Measurements from ENCODE around the gene MRPS11.
"Not testable (repeated sequence)": the region's sequence is repeated elsewhere in the genome, so short reads cannot be mapped to it uniquely, and the experiment has no call there.

Gene MRPS11

GRCh38 chr15:88454867-88455810 is 12.4 kb upstream of the MRPS11 start:
- DNase-seq (ENCODE audit: low read depth): no peak

GRCh38 chr15:88456733-88457132 is 10.8 kb upstream of the MRPS11 start:
- no peak for DNase-seq (ENCODE audit: low read depth)

- DNase-seq (ENCODE audit: low read depth): no peak
Observed at GRCh38 chr15:88463870-88464532, 3.5 kb upstream of the MRPS11 start.

DNA sequence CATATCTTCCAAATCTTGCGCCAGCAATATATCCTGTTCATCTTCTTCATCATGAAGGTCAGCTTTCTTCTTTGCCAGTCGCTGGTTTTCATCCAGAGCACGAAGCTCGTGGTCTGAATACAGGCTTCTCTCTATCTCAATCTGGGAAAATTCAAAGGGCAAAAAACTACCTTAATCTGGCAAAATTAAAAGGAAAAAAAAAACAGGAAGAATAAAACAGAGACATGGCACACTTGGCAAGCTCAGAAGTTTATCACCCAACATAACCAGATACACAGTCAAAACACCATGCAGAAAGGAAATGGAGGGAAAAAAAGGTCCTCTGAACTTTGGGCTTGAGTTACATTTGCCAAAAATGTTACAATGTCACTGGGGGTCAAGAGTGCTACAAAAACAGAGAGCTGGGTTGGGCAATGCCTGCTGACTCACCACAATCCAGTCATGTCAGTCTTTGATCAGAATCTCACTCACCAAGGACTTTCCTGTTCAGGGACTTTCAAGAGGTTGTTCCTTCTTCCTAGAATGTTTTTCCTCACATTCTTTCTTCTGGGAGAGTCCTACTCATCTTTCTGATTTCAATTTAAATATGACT is 1.8 kb upstream of the MRPS11 start:
- DNase-seq (ENCODE audit: low read depth): no peak

DNA sequence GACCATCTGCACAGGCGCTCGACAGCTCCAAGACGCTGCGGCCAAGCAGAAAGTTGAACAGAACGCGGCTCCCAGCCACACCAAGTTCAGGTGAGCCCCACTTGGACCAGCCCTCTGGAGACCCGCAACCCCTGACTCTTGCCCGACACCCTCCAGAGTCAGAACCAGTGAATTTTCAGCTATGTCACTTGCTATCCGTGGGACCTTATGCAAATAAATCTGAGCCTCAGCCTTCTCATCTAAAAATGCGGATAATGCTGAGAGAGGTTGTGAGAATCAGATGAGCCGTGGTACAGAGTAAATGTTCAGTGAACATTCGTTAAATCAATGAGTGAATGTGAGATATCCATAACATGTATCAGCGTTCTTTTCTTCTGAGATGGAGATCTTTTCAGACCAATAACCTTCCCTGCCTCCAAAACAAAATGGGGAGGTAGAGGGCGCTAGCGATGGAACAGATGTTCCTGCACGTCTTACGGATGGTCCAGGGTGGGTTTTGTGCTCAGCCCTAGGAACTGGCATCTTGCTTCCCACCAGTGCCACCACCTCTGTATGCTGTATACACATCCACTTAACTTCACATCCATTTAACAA is 524 bp downstream of the MRPS11 start:
- no peak for DNase-seq (ENCODE audit: low read depth)

DNA sequence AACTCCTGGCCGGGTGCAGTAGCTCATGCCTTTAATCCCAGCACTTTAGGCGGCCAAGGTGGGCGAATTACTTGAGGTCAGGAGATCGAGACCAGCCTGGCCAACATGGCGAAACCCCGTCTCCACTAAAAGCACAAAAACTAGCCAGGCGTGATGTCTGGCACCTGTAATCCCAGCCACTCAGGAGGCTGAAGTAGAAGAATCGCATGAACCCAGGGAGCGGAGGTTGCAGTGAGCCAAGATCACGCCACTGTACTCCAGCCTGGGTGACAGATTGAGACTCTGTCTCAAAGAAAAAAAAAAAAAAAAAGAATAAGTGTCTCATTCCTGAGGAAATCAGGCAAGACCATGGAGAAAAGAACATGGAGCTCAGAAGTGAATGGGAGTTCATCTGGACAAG is 1.2 kb downstream of the MRPS11 start:
- DNase-seq (ENCODE audit: low read depth): not testable (repeated sequence)

DNA sequence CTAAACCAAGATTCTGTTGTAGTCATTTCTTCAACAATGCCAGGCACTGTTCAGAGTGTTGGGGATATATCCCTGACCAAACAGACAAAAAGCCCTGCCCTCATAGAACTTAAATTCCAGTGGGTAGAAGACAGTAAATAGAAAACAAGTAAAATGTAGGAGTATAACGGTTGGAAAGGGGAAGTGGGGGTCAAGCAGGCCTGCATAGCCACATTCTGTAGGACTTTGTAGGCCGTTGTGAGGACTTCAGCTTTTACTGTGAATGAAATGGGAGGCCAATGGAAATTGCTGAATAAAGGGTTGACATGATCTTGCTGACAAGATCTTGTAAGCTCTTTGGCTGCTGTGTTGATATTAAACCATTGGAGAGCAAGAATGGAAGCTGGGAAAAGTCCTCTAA is 1.8 kb downstream of the MRPS11 start:
- DNase-seq (ENCODE audit: low read depth): no peak

GRCh38 chr15:88470625-88471372 is 3.3 kb downstream of the MRPS11 start:
- DNase-seq (ENCODE audit: low read depth): no peak

- no peak for DNase-seq (ENCODE audit: low read depth)
Observed at GRCh38 chr15:88472225-88472624, 4.7 kb downstream of the MRPS11 start.

DNA sequence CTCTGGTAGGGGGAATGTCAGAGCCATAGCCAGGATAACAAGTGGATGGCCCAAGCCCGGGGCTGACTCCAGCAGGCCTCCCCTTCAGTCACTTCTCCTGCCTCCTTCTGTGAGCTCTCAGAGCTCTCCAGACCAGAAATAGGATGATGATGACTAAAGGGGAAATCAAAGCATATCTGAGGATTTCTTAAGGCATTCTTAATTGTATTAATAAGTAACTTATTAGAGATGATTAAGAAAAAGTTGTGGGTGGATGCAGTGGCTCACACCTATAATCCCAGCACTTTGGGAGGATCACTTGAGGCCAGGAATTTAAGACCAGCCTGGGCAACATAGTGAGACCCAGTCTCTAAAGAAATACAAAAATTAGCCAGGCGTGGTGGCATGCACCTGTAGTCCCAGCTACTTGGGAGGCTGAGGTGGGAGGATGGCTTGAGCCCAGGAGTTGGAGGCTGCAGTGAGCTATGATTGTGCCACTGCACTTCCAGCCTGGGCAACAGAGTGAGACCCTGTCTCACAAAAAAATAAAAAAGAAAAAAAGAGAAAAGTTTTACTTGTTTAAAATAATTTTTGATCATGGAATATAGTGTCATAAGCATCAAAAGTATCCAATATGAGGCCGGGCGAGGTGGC is 6.3 kb downstream of the MRPS11 start:
- not testable (repeated sequence) for DNase-seq (ENCODE audit: low read depth)

GRCh38 chr15:88476635-88477060 is 9.1 kb downstream of the MRPS11 start:
- DNase-seq (ENCODE audit: low read depth): no peak

DNA sequence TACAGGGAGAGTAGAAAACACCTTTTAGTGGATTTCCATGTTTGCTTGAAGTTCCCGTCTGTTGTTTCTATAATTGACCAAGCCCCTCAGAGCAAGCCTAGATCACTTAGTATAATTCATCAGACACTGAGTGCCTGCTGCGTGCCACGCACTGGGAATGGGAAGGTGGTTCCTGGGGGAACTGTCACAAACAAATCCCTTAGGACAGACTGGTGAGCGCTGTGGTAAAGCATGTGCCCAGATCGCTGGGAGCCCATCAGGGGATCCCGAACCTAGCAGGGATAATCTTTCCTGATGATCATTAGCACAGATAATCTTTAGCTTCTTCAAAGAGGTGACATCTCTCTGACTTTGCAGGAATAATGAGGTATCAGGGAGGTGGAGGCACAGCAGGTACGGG is 9.6 kb downstream of the MRPS11 start:
- no peak for DNase-seq (ENCODE audit: low read depth)

DNA sequence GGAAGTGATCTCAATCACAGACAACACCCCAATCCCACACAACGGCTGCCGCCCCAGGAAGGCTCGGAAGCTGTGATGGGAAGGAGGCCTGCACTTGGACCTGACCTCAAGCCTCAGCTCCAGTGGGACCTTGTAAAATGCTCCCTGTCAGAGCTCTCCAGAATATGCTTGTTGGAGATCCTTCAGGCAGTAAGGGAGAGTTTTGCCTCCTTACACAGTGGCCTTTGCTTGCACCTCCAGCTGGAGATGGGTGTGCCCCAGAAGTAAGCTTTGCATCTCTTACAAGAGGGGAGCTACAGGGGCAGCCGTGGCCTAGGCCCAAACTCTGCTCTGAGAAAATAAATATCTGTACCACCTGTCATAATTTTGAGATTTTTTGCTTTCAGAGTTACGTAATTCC is 10.4 kb downstream of the MRPS11 start:
- DNase-seq (ENCODE audit: low read depth): no peak

DNA sequence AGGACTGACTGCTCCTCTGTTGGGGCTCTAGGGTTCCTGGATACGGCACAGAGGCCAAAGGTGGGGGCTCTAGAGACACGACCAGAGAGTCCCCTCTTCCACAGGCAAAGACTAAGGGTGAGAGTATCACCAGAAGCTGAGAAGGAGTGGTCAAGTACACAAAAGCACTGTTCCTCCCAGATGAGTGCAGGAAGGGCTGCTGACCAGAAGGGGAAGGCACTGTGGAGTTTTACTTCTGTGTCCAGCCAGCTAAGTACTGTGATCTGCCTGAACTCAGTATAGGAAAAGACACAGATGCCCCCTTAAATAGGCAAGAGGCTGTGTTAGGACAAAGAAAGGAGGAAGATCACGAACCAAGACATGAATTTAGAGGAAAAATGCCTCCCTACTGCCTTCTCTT is 11.7 kb downstream of the MRPS11 start:
- DNase-seq (ENCODE audit: low read depth): no peak

DNA sequence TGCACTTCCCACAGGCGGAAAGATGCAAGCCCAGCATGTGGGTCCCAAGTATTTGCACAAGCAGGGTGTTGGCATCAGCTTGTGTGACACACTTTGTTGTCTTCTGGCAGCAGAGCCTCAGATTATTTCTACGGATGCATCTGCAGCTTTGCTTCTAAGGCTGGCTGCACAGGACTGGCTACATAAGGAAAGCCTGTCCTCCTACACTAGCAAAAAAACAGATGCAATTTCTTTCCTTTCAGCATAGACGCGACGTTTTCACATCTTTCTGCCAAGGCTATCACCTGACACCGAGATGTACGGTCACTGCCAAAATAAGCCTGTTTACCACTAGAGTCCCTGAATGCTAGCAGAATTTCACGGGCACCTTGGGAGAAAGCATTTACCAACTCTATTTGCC is 13.5 kb downstream of the MRPS11 start:
- DNase-seq (ENCODE audit: low read depth): no peak

GRCh38 chr15:88482263-88482662 is 14.8 kb downstream of the MRPS11 start:
- no peak for DNase-seq (ENCODE audit: low read depth)

- DNase-seq (ENCODE audit: low read depth): no peak
Observed at GRCh38 chr15:88484682-88485331, 17.3 kb downstream of the MRPS11 start.

DNA sequence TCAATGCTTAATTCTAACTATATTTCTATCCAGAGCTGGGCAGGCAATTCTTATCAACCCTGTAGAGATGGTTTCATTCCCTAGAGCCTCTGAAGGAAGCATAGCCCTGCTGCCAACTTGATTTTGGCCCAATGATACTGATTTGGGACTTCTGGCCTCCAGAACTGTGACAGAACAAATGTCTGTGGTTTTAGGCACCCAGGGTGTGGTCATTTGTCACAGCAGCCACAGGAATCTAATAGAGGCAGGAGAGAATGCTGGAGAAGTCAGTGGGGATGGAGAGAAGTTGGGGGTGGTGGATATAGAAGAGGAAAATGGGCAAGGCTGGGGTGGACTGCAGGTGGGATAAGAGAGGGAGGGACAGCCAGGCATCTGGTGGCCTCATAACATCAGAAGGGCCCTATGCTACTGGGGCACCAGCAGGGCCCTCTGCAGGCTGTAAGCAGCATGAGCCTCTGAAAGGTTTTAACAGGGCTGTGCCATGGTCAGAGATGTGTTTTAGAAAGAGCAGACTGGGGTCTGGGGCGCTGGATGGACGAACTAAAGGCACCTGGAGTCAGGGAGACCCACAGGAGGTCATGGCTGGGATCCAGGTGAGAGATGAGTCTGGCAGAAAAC is 19.8 kb downstream of the MRPS11 start:
- DNase-seq (ENCODE audit: low read depth): no peak

DNA sequence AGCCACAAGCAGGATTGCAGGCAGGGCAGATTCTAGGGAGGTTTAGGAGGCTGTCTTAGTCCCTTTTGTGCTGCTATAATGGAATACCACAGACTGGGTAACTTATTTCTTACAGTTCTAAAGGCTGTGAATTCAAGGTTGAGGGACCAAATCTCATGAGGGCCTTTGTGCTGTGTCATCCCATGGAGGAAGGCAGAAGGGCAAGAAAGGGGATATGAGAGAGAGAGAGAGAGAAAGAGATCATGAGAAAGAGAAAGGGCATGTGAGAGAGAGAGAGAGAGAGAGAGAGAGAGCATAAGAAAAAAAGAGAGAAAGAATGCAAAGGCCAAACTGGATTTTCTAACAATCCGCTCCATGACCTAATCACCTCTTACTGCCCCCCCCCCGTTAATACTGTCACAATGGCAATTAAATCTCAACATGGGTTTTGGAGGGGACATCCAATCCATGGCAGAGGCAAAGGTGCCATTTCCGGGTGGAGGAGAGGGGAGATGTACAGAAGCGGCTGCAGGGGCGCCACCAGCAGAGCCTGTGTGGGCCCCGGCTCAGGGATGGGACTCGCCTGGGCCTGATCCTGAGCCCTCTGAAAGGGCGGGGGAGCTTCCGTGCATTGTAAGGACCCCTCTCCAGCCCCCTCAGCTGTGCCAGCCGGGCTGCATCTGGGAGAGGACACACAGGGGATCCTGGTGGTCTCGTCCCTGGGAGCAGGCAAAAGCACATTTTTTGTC is 20.5 kb downstream of the MRPS11 start:
- no peak for DNase-seq (ENCODE audit: low read depth)

DNA sequence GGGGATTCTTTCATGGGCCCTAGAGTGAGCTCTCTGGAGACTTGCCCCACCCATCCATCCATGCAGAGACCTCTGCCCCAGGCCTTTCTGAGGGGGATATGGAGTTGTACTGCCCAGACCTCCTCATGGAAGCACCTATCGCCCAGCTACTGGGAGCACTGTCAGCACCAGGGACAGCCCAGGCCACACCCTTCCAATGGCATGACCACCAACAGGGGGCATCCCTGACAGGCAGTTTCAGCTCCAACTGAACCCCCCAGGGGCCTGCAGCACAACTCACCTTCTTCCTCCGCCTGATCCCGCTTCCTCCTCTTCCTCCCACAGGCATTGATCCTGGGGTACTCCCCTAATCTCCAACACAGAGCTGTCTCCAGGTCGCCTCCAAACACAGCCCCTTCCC is 21.8 kb downstream of the MRPS11 start:
- no peak for DNase-seq (ENCODE audit: low read depth)

Data from activated T-helper 1 cell treated with Interleukin-2 at 50 U/mL for 16 hours (primary cell).